GM12864 (cell line): ENCODE results near the gene WASL.
"Not testable (repeated sequence)": the region's sequence is repeated elsewhere in the genome, so short reads cannot be mapped to it uniquely, and the experiment has no call there.

ENCODE experiments used
- DNase-seq: peaks from one replicate; pipeline ENCODE4 v3.0.0-alpha.2; 2011; ENCODE audit warnings: low read depth
- H3K4me3 ChIP-seq: 2 replicates; pipeline ENCODE4 v1.5.1; 2011; ENCODE audit warnings: mild to moderate bottlenecking, low read depth, low read length, control low read depth
- CTCF ChIP-seq: IDR thresholded peaks from 2 replicates; pipeline ENCODE4 v1.5.1; 2011; ENCODE audit warnings: low read depth, mild to moderate bottlenecking, moderate library complexity, low read length, control low read depth, inconsistent platforms; ENCODE audit errors: missing control alignments

WASL gene

GRCh38 chr7:123746931-123747488, 1.8 kb downstream of the WASL start:
- peak overlapping the region; percentile 98 for H3K4me3 ChIP-seq
- TF ChIP-seq CTCF, result no peak
- DNase-seq, result no peak

DNA sequence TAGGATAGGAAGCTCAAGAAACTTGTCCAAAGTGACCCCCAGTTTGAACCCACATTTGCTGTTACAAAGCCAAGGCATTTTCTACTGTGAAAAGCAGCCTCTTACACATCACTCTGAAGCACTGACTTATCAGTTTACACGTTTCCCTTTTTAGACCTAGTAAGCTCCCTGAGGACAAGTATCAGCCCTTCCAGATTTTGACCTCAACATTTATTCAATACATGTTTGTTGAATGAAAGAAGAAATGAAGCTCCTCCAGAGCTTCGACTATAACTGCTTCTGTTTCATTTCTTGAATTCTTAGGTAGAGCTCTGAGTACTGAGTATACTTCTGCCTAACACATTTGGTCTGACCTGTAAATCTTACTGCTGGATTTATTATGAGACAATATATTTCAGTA, 2.7 kb downstream of the WASL start:
- no peak for DNase-seq
- H3K4me3 ChIP-seq, result no peak overlapping the region; the same call in 1 of the 2 replicates
- TF ChIP-seq CTCF, result no peak

DNA sequence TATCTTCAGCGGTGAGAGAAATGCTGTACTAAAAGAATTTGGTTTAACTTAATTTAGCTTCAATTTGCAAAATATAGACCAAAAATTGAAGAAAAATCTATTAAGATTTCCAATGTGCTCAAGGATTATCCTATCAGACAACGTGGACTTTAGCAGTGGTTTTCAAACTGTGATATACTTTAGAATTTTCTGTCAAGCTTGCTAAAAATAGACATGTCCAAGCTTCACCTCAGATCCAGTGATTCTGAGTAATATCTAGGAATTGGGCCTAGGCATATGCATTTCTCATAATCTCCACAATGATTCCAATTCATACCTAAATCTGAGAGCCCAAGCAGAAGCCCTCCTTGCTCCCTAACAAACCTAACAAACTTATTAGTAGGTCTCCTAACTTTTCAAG, 3.4 kb downstream of the WASL start:
- no peak for TF ChIP-seq CTCF
- H3K4me3 ChIP-seq, result no peak overlapping the region
- DNase-seq, result no peak

- no peak overlapping the region for H3K4me3 ChIP-seq
- no peak for TF ChIP-seq CTCF
- DNase-seq, result no peak
These were observed 4.4 kb downstream of the WASL start for GRCh38 chr7:123744416-123744815.

DNA sequence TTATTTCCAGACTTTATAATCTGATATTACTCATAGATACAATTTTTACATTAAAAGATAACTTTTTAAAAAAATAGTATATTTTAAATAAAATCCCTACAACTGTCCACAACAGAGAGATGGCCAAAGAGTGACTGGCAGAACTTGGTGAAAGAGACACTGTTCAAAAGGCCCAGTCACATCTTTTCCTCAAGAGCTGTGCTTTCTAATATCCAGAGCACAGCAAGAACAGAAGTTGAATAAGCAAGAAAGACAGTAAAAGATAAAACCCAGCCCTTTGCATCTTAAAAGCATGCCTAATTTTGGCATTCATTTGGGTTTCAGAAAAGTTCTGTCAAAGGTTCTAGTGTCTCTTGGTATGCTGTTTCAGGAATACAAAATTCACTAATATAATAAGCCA, 6.9 kb downstream of the WASL start:
- no peak for DNase-seq
- H3K4me3 ChIP-seq, result no peak overlapping the region
- TF ChIP-seq CTCF, result no peak

- TF ChIP-seq CTCF, result no peak
- no peak for DNase-seq
- H3K4me3 ChIP-seq, result no peak overlapping the region
These were observed 10.0 kb downstream of the WASL start for GRCh38 chr7:123738808-123739207.

DNA sequence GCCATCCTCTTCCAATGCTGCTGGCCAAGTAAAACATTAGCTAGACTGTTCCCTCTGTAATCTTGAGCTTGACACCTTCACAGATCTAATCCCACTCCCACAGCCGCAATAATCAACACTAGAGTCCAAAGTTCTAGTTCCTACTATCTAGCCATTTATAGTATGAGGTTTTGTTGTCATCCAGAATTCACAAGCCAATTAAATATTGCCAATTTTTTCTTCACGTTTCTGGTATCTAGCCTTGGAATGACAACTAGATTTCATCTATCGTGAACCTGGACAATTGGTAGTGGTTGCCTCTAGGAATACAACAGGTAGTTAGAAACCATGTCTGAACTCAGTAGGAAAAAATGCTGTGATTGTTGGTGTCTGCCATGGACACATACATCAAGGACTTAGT, 10.4 kb downstream of the WASL start:
- DNase-seq, result no peak
- no peak for TF ChIP-seq CTCF

GRCh38 chr7:123737168-123737674, 11.6 kb downstream of the WASL start:
- not testable (repeated sequence) for DNase-seq, H3K4me3 ChIP-seq

More for the DNA sequence above, 10.4 kb downstream of the WASL start:
- H3K4me3 ChIP-seq, result no peak overlapping the region
